Measurements from ENCODE around the gene PCDHA1.
A peak's percentile ranks its signal among the peaks of the same experiment; 100 is the strongest.

Gene PCDHA1

GRCh38 chr5:140988608-140989007, 202.7 kb downstream of the PCDHA1 start:
- DNase-seq (ENCODE audit: low read depth): no peak

- no peak for DNase-seq (ENCODE audit: low read depth)
Observed at GRCh38 chr5:140989254-140990020, 203.5 kb downstream of the PCDHA1 start.

- DNase-seq (ENCODE audit: low read depth): no peak
Observed at GRCh38 chr5:140992828-140993227, 206.9 kb downstream of the PCDHA1 start.

GRCh38 chr5:140996060-140996459, 210.1 kb downstream of the PCDHA1 start:
- DNase-seq (ENCODE audit: low read depth): no peak

- no peak for DNase-seq (ENCODE audit: low read depth)
Observed at GRCh38 chr5:140998921-140999410, 213.0 kb downstream of the PCDHA1 start.

GRCh38 chr5:141001446-141001843, 215.5 kb downstream of the PCDHA1 start:
- no peak for DNase-seq (ENCODE audit: low read depth)

- DNase-seq (ENCODE audit: low read depth): no peak
Observed at GRCh38 chr5:141001844-141002604, 216.1 kb downstream of the PCDHA1 start.

- DNase-seq (ENCODE audit: low read depth): no peak
Observed at GRCh38 chr5:141002605-141002965, 216.6 kb downstream of the PCDHA1 start.

GRCh38 chr5:141003031-141003430, 217.1 kb downstream of the PCDHA1 start:
- no peak for DNase-seq (ENCODE audit: low read depth)

GRCh38 chr5:141003791-141004611, 218.1 kb downstream of the PCDHA1 start:
- no peak for DNase-seq (ENCODE audit: low read depth)

- no peak for DNase-seq (ENCODE audit: low read depth)
Observed at GRCh38 chr5:141007791-141008190, 221.9 kb downstream of the PCDHA1 start.

- DNase-seq (ENCODE audit: low read depth): no peak
Observed at GRCh38 chr5:141010047-141010793, 224.3 kb downstream of the PCDHA1 start.

- DNase-seq (ENCODE audit: low read depth): no peak
Observed at GRCh38 chr5:141017943-141018342, 232.0 kb downstream of the PCDHA1 start.

- no peak for DNase-seq (ENCODE audit: low read depth)
Observed at GRCh38 chr5:141022384-141022783, 236.4 kb downstream of the PCDHA1 start.

- no peak for DNase-seq (ENCODE audit: low read depth)
Observed at GRCh38 chr5:141031006-141031405, 245.1 kb downstream of the PCDHA1 start.

GRCh38 chr5:141032626-141033025, 246.7 kb downstream of the PCDHA1 start:
- no peak for DNase-seq (ENCODE audit: low read depth)

- DNase-seq (ENCODE audit: low read depth): no peak
Observed at GRCh38 chr5:141039061-141039460, 253.1 kb downstream of the PCDHA1 start.

- DNase-seq (ENCODE audit: low read depth): no peak
Observed at GRCh38 chr5:141039517-141039916, 253.6 kb downstream of the PCDHA1 start.

- DNase-seq (ENCODE audit: low read depth): no peak
Observed at GRCh38 chr5:141040093-141040770, 254.3 kb downstream of the PCDHA1 start.

- peak; percentile 10 for DNase-seq (ENCODE audit: low read depth)
Observed at GRCh38 chr5:141040771-141041426, 255.0 kb downstream of the PCDHA1 start.

GRCh38 chr5:141041427-141041785, 255.5 kb downstream of the PCDHA1 start:
- no peak for DNase-seq (ENCODE audit: low read depth)
